Mesendoderm (in vitro differentiated cells): ENCODE data around the gene RPA3.

Experiments
- DNase-seq: peaks from one replicate; pipeline ENCODE4 v3.0.0; 2013
- H2AK5ac ChIP-seq: 2 replicates; pipeline ENCODE4 v1.6.1; 2013; ENCODE audit warnings: low read length, inconsistent platforms
- H2BK120ac ChIP-seq: 2 replicates; pipeline ENCODE4 v1.6.1; 2013; ENCODE audit warnings: low read depth, mild to moderate bottlenecking, low read length, moderate library complexity, mixed read lengths
- H2BK15ac ChIP-seq: replicated peaks from 2 replicates; pipeline ENCODE4 v1.6.1; 2013; ENCODE audit warnings: low read depth, mild to moderate bottlenecking, moderate library complexity
- H2BK5ac ChIP-seq: 2 replicates; pipeline ENCODE4 v1.6.1; 2013; ENCODE audit warnings: low read length, inconsistent platforms
- H3K18ac ChIP-seq: 2 replicates; pipeline ENCODE4 v1.6.1; 2013; ENCODE audit warnings: mild to moderate bottlenecking, low read length, mixed read lengths
- H3K23ac ChIP-seq: one replicate; pipeline ENCODE4 v1.6.1; 2013; ENCODE audit warnings: low read length
- H3K27ac ChIP-seq: 2 replicates; pipeline ENCODE4 v1.5.1; 2013; ENCODE audit warnings: low read depth, mild to moderate bottlenecking, inconsistent platforms, low read length, moderate library complexity
- H3K27me3 ChIP-seq: 2 replicates; pipeline ENCODE4 v1.6.1; 2013; ENCODE audit warnings: low read length, control low read depth, mild to moderate bottlenecking, inconsistent platforms; ENCODE audit not compliant: insufficient read depth, poor library complexity
- H3K36me3 ChIP-seq: 2 replicates; pipeline ENCODE4 v1.6.1; 2013; ENCODE audit warnings: low read length, inconsistent platforms; ENCODE audit not compliant: control insufficient read depth, insufficient read depth
- H3K4ac ChIP-seq: one replicate; pipeline ENCODE4 v1.6.1; 2013; ENCODE audit warnings: low read depth, mild to moderate bottlenecking, low read length, moderate library complexity
- H3K4me1 ChIP-seq: 2 replicates; pipeline ENCODE4 v1.6.1; 2013; ENCODE audit warnings: low read depth, low read length, inconsistent platforms; ENCODE audit not compliant: control insufficient read depth
- H3K4me2 ChIP-seq: 2 replicates; pipeline ENCODE4 v1.6.1; 2013; ENCODE audit warnings: low read length
- H3K4me3 ChIP-seq: 2 replicates; pipeline ENCODE4 v1.5.1; 2013; ENCODE audit warnings: mild to moderate bottlenecking, low read length
- H3K56ac ChIP-seq: one replicate; pipeline ENCODE4 v1.6.1; 2013; ENCODE audit warnings: low read length
- H3K79me1 ChIP-seq: 2 replicates; pipeline ENCODE4 v1.6.1; 2013; ENCODE audit warnings: low read length, inconsistent platforms
- H3K79me2 ChIP-seq: 2 replicates; pipeline ENCODE4 v1.6.1; 2013; ENCODE audit warnings: mild to moderate bottlenecking, low read length; ENCODE audit not compliant: control insufficient read depth, insufficient read depth
- H3K9ac ChIP-seq: 2 replicates; pipeline ENCODE4 v1.6.1; 2013; ENCODE audit warnings: low read length, inconsistent platforms
- H4K5ac ChIP-seq: one replicate; pipeline ENCODE4 v1.6.1; 2013; ENCODE audit warnings: low read length
- H4K8ac ChIP-seq: one replicate; pipeline ENCODE4 v1.6.1; 2013; ENCODE audit warnings: low read depth, mild to moderate bottlenecking, control low read depth, low read length, moderate library complexity
- WGBS: extraction: QIAGEN DNeasy Blood & Tissue Kit; methylation state at CpG from one replicate; pipeline ENCODE4 v1.1.7; 2013; ENCODE audit warnings: low lambda C conversion rate, missing lambda C conversion rate; ENCODE audit not compliant: insufficient coverage; ENCODE audit errors: extremely low coverage; 5-methylcytosine and 5-hydroxymethylcytosine counted together

Gene RPA3

GRCh38 chr7:7595451-7595850, 123.0 kb downstream of the RPA3 start:
- no peak overlapping the region for H3K4me2 ChIP-seq
- no peak overlapping the region for H3K4ac ChIP-seq
- no peak overlapping the region for H2BK15ac ChIP-seq
- no peak overlapping the region for H3K4me3 ChIP-seq
- H3K9ac ChIP-seq = no peak overlapping the region
- no CpG with 5 or more reads among the region's 1 CpG for WGBS
- no peak overlapping the region for H3K23ac ChIP-seq
- H3K18ac ChIP-seq = no peak overlapping the region
- no peak overlapping the region for H3K27ac ChIP-seq
- H2BK5ac ChIP-seq = no peak overlapping the region
- no peak overlapping the region for H2AK5ac ChIP-seq
- H3K79me2 ChIP-seq = no peaks in the 10 kb centered on the region
- no peak overlapping the region for H2BK120ac ChIP-seq
- no peaks in the 10 kb centered on the region for H3K4me1 ChIP-seq
- H4K8ac ChIP-seq = no peak overlapping the region
- no peaks in the 10 kb centered on the region for H3K79me1 ChIP-seq
- H3K56ac ChIP-seq = no peak overlapping the region
- DNase-seq = no peak
- no peaks in the 10 kb centered on the region for H3K27me3 ChIP-seq
- H4K5ac ChIP-seq = no peak overlapping the region
- H3K36me3 ChIP-seq = no peaks in the 10 kb centered on the region
